HG03571 (cell line): Measurements from ENCODE around the gene CD58.
"Not testable (repeated sequence)": the region's sequence is repeated elsewhere in the genome, so short reads cannot be mapped to it uniquely, and the experiment has no call there.

Source experiments
- ATAC-seq: cut with Tn5 transposase; IDR thresholded peaks from one replicate; pipeline ENCODE4 v1.9.1; 2021; ENCODE audit not compliant: unreplicated experiment

CD58 gene

DNA sequence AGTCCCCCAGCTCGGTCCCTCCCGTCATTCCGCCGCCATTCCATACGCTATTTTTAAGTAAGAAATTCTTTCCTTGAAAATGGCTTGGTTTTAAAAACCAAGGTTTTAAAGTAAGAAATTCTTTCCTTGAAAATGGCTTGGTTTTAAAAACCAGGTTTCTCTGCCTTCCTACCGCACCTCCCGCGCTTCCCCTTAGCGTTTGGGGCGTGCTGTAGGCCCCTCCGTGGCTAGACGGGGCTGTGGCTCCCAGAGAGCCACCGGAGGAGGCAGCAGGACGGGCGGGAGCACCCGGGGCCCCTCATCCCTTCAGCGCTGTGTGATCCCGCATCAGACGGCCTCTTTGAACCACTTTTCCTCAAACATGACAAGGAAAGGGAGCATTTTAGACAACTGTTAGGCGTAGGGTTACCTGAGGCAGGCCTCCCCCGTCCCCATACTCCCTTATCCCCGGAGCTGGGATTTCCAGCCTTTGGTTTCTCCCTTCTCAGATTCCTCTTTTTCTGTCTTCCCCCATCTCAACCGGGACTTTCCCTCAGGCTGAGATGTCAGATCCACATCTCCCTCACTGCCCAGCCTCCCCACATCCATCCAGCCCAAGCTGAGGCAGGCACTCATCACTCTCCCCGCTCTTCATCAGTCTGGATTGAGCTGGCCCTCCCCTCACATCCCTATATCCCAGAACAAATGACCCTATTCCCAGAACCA, 541 bp upstream of the CD58 start:
- ATAC-seq, result no peak

DNA sequence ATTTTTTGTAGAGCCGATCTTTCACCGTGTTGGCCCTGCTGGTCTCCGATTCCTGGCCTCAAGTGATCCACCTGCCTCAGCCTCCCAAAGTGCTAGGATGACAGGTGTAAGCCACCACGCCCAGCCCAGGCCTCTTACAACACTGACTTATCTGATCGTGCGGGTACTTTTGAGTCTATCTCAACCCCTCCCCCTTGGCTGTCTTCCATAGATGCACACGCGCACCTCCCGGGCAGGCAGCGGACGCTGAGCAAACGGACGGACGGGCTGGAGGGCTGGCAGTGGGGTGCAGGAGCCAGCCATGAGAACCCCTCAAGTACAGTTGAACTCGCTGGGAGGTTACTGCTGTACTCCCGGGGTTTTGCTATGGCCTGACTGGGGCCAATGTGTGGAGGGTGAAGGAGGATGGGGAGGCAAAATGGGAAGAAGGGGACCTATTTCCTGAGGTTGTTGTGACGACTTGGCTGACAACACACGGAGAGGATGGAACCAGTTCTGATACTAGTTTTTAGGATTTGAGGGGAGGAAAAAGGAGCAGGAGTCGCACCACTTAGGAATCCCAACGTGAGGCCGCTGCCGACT, 959 bp downstream of the CD58 start:
- ATAC-seq, result no peak

DNA sequence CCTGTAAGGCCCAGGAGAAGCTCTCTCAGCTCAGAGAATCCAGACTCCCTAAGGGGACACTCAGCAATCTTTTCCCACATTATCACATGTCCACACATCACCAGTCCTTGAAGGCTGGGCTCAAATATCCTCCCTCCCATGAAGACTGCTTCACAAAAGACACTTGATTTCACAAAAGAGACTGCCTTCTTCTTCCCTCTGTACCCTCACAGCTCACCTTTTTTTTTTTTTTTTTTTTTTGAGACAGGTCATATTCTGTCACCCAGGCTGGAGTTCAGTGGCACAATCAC, 1.5 kb downstream of the CD58 start:
- ATAC-seq, result no peak

DNA sequence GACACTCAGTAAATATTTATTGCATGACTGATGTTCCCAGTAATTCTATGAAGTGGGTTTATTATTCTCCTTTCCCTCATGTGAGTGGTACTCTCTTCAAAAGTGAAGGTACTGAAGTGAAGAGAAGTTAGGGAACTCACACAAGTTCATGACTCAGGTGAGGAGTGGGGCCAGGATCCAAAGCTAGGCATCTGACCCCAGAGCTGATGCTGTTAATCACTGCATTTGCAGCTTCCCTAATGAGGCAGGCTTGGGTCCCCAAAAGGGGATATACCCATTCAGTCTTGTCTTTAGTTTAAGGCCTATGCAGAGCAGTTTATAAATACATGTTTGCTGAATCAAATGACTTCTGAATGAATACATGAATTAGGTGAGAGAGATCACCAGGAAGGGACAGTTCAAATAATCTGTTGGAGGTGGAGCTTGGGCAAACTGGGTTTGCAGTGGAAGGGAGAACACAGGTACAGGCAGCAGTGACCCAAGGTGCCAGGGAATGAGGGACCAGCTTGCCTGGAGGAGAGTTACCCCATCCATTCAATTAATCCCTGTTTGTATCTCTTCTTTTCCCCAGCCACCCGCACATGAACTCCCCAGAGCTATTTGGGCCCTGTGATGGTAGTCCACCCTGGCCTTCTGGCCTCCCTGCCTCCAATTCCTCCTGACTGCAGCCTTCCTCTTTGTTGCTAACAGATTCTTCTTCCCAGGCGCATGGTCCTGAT, 2.0 kb downstream of the CD58 start:
- ATAC-seq, result no peak

DNA sequence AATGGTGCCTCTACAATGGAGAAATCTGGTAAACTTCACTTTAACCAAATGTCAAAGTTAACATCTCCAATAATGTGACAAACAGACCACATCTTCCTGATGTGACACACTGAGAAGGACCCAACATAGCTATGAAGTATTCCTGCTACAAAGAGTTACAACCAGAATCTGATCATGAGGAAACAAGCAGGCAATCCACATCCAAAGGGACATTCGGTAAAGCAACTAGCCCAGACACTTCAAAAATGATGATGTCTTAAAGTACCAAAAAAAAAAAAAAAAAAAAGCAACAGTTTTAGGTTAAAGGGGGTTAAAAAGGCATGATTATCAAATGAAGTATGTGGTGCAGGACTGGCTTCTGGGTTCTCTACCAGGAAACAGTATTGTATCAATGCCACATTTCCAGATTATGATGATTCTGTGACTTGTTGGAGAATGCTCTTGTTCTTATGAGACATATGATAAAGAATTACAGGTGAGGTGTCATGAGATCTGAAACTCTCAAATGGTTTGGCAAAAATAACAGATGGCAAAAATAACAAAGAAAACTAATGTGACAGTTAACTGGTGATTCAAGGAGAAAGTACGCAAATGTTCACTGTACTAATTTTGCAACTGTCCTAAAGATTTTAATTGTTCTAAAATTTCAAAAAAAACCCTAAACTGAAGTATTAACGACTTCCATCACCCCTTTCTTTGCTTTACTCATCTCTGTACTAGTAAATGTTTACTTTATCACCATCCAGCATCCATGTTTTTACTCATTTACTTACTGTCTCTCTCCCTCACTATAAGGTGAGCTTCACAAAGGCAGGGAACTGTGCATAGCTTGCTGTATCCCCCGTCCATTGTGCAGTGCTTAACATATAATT, 2.8 kb downstream of the CD58 start:
- ATAC-seq, result no peak

DNA sequence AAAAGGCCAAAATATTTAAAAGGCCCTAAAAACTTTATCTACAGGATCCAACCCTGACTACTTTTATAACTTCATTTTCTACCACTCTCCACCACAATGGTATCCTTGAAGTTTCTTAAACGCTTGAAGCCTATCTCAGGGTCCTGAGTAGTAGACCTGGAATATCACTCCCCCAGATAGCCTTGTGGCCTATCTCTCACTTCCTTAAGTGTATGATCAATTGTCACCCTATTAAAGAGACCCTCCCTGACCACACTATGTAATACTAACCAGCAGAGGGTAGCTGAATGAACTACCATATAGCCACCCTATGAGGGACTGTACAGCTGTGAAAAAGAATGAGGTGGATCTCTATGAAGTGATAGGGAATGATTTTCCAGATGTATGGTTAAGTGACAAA, 5.6 kb downstream of the CD58 start:
- no peak for ATAC-seq

DNA sequence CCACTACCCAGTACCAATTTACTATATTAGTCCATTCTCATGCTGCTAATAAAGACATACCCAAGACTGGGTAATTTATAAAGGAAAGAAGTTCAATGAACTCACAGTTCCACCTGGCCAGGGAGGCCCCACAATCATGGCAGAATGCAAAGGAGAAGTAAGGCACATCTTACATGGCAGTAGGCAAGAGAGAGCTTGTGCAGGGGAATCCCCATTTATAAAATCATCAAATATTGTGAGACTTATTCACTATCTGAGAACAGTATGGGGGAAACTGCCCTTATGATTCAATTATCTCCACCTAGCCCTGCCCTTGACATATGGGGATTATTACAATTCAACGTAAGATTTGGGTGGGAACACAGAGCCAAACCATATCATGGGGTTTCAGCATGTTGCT, 6.4 kb downstream of the CD58 start:
- no peak for ATAC-seq

DNA sequence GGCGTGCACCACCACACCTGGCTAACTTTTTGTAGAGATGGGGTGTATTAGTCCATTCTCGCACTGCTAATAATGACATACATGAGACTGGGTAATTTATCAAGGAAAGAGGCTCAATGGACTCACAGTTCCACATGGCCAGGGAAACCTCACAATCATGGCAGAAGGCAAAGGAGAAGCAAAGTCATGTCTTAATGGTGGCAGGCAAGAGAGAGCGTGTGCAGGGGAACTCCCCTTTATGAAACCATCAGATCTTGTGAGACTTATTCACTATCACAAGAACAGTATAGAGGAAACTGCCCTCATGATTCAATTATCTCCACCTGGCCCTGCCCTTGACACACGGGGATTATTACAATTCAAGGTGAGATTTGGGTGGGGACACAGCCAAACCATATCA, 8.4 kb downstream of the CD58 start:
- ATAC-seq, result not testable (repeated sequence)

DNA sequence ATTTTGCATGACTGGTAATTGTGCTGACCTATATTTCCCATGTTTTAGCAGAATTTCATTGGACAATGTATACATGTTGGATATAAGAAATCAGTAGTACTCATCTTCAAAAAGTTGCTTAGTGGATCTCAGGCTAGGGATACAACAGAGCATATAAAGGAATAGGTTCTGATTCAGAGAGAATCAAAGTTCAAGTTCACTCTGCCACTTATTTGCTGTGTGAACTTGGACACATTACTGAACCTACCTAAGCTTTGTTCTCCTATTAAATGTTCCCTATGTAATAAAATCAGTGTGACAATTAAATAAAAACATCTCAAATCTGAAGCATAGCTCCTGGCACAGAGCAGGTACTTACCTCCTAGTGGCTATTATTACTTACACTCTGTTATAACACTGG, 9.3 kb downstream of the CD58 start:
- ATAC-seq, result no peak

DNA sequence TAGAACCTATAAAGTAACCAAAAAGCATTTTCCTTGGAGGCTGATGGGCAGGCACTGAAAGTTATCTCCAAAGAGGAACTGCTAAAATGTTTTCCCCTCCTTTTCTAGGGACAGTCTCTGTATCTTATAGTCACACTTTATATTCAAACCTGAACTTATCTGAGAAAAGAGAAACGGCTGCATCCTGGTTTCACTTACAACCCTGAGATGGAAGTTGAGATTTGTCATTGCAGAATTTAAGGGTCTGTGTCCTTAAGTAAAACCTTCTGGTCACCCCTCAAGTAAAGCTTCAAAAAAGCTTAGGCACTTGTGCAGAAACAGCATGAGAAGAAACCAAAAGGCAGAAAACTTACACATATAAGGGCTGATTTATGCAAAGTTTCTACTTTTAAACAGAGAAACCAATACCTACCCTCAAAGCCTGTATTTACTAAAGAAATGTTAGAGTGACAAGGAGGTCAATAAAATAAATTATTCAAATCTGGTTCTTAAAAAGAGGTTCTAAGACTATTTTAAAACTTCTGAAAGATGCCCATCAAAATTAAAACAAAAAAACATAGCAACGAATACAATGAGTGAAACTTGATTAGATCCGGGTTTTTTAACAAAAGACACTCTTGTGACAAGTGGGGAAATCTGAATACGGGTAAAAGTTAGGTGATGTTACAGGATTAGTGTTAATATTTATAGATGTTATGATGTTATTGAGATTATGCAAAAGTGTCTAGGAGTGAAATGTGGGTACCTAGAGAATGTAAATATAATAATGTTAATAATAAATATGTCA, 9.9 kb downstream of the CD58 start:
- ATAC-seq, result no peak

GRCh38 chr1:116559304-116559761, 11.5 kb downstream of the CD58 start:
- ATAC-seq, result peak; percentile 35

GRCh38 chr1:116558571-116558970, 12.3 kb downstream of the CD58 start:
- no peak for ATAC-seq

DNA sequence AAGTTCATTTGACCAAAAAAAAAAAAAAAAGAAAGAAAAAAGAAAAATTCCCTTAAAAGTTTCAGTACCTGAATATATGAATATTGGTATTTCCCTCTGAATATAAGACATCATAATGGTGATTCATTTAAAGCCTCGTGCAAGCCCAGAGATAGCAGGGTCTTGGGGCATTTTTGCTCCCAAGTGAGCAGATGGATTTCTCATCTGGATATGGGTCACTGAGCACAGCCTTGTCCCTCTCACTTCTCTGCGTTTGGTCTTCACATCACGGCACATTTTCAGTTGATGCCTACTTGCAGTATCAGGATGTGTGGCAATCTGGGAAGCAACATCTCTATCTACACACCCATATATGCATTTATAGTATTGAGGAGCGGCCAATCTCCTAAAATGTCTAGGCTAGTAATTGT, 12.7 kb downstream of the CD58 start:
- no peak for ATAC-seq

DNA sequence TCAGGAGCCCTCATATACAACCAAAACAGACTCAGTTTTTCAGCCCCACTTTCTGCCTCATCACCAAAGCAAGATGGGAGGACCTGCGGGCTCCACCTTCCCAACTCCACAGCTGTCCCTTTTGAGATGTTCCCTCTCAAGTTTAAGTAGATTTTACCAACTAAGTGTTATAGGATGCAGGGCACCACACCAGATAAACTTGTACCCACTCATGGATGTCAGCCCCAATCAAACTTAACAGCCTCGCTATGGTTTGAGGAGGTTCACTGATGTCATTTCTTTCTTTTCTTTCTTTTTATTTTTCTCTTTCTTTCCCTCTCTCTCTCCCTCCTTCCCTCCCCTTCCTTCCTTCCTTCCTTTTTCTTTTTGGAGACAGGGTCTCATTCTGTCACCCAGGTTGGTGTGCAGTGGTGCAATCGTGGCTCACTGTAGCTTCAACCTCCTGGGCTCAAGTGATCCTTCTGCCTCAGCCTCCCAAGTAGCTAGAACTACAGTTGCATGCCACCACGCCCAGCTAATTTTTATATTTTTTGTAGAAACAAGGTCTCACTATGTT, 13.4 kb downstream of the CD58 start:
- no peak for ATAC-seq

DNA sequence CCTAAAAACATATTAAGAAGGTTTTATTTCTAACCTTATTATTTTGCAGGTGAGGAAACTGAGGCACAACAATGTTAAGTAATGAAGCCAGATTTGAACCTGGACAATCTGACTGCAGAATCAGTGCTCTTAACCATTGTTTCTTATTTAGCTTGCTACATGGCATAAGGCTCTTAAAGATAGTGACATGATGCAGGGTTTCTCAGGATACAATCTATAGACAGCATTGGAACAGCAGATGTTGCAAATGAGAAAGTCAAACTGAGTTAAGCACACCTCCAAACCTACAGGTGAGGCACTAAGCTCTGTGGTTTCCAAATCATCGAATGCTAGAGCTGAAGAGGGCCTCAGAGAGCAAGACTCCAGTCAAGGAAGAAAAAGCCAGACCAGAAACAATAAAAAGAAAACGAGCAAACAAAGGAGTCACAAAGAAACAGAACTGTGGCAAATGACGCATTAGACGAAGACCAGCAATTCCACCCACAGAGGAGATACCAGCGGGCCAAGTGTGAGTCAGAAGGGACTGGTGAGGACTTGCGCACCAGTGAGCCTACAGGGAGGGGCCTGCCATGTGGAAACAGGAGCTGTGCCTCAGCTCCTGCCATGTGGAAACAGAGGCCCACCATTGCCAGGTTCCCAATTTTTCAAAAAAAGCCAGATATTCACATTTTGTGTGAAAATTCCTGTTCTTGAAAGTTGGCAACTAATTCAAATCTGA, 14.4 kb downstream of the CD58 start:
- peak; percentile 57 for ATAC-seq

DNA sequence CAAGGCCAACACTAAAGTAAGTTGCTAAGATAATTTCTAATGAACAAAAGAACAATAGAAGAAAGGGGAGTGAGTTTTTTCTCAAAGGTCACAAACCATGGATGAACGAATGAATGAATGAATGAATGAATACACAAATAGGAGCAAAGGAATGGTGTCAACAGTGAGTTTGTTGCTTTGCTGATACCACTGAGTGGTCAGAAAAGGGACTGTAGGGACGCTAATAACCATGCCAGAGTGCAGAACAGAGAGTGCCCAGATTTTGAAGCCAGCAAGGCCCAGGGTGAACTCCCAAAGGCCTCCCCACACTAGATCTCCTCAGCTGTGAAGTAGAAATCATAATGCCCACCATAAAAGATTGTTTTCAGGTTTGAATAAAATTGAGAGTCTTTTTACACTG, 15.9 kb downstream of the CD58 start:
- no peak for ATAC-seq

DNA sequence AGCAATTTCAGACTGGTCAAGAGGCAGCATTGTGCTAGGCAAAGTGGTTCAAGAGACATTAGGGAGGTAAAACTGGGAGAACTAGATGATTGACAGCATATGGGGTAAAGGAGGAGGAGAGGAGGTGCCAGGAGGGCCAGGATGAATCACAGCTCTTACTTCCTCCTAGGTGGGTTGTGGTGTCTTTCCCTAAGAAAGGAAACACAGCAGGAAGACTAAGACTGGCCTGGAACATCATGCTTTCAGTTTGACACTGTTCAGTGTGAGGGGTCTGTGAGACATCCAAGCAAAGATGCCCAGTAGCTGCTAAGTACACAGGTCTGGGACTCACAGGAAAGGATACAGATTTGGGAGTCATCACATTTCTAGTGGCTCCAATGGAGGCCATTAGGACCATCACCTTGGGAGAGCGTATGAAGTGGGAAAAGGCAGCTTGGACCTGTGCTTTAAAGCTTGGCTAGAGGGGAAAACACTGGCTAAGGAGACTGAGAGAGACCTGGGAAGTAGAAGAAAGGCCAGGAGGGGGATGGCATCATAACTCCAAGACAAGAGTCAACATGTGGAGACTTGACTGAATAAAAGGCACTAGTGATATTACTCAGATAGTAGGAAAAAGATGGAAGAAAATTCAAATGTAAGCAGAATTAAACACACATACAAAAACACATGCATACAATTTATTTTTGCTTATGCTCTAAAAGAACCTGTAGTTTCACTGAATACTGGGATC, 17.3 kb downstream of the CD58 start:
- ATAC-seq, result no peak

- no peak for ATAC-seq
Measured at GRCh38 chr1:116546354-116546977, 24.4 kb downstream of the CD58 start.

- peak; percentile 17 for ATAC-seq
Measured at GRCh38 chr1:116545359-116545705, 25.5 kb downstream of the CD58 start.
